ENCODE results near the gene SLC6A6.

DNA sequence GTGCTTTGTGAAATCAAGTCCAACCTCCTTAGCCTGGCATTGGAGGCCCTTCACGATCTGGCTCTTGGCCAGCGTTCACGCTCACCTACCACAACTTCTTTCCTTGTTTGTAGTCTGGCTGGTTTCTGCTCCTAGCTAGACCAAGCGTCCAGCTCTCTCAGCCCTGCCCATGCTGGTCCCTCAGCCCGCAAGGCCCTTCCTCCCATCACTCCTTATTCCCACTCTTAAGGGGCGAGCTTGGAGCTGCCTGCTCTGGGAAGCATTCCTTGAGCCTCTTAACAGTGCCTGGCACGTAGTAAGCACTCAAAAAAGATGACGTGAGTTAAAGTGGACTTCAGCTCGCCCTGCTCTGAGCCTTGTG lies 8.7 kb downstream of the SLC6A6 start:
- no peak for TF ChIP-seq POLR2A (IDR thresholded peaks at IDR 0.05; ENCODE audit: low read depth, low read length)
- no peak for TF ChIP-seq MTA3 (IDR thresholded peaks at IDR 0.05; ENCODE audit: borderline replicate concordance, low read length)
- TF ChIP-seq, protein P1, sequence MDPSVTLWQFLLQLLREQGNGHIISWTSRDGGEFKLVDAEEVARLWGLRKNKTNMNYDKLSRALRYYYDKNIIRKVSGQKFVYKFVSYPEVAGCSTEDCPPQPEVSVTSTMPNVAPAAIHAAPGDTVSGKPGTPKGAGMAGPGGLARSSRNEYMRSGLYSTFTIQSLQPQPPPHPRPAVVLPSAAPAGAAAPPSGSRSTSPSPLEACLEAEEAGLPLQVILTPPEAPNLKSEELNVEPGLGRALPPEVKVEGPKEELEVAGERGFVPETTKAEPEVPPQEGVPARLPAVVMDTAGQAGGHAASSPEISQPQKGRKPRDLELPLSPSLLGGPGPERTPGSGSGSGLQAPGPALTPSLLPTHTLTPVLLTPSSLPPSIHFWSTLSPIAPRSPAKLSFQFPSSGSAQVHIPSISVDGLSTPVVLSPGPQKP (IDR thresholded peaks at IDR 0.05; ENCODE audit: low read depth, low read length), result no peak
- TF ChIP-seq, protein P2, sequence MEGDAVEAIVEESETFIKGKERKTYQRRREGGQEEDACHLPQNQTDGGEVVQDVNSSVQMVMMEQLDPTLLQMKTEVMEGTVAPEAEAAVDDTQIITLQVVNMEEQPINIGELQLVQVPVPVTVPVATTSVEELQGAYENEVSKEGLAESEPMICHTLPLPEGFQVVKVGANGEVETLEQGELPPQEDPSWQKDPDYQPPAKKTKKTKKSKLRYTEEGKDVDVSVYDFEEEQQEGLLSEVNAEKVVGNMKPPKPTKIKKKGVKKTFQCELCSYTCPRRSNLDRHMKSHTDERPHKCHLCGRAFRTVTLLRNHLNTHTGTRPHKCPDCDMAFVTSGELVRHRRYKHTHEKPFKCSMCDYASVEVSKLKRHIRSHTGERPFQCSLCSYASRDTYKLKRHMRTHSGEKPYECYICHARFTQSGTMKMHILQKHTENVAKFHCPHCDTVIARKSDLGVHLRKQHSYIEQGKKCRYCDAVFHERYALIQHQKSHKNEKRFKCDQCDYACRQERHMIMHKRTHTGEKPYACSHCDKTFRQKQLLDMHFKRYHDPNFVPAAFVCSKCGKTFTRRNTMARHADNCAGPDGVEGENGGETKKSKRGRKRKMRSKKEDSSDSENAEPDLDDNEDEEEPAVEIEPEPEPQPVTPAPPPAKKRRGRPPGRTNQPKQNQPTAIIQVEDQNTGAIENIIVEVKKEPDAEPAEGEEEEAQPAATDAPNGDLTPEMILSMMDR (IDR thresholded peaks at IDR 0.05 in 2 of 3, conservative IDR thresholded peaks at IDR 0.05 in 1 of 3; ENCODE audit: control insufficient read depth in 2 of 3, extremely low read depth in 1 of 3, insufficient read depth in 1 of 3, low read depth in 3 of 3, low read length in 3 of 3), result no peak
- TF ChIP-seq NR2F1 (conservative IDR thresholded peaks at IDR 0.05), result no peak
- TF ChIP-seq ATF7 (IDR thresholded peaks at IDR 0.05; ENCODE audit: low read depth), result no peak
- no peak for TF ChIP-seq SMAD1 (IDR thresholded peaks at IDR 0.05; ENCODE audit: low read depth, partially characterized antibody)
- TF ChIP-seq EED (IDR thresholded peaks at IDR 0.05; ENCODE audit: low read depth), result no peak

All from GM12878 (cell line).